Suprapubic skin (tissue), 4 donors: ENCODE data around the gene CHRNB4. TPM values are rescaled to one million over a fixed set of nuclear protein-coding genes. Genes with fewer than 3 reads are reported as not detected.

ENCODE experiments used
- DNase-seq, 2 donors: peaks; one replicate each; pipeline ENCODE4 v3.0.0-alpha.2; 2019; ENCODE audit warnings: low spot score in 2 of 2
- H3K27ac ChIP-seq: fragments of 200-600 bp; sonication (generic); one replicate; pipeline ENCODE4 v1.5.1; 2019
- H3K27me3 ChIP-seq: fragments of 200-600 bp; sonication (generic); one replicate; pipeline ENCODE4 v1.5.1; 2019
- H3K36me3 ChIP-seq: fragments of 200-600 bp; sonication (generic); one replicate; pipeline ENCODE4 v1.5.1; 2019
- H3K4me1 ChIP-seq: fragments of 200-600 bp; sonication (generic); one replicate; pipeline ENCODE4 v1.5.1; 2019
- H3K4me3 ChIP-seq: fragments of 200-600 bp; sonication (generic); one replicate; pipeline ENCODE4 v1.5.1; 2019; ENCODE audit warnings: mild to moderate bottlenecking
- H3K9me3 ChIP-seq: fragments of 200-600 bp; sonication (generic); one replicate; pipeline ENCODE4 v1.5.1; 2019
- CTCF ChIP-seq, 2 donors: fragments of 200-600 bp in 1 of 2; fragments of 450-650 bp in 1 of 2; sonication (generic) in 1 of 2; IDR thresholded peaks; one replicate each; pipeline ENCODE4 v1.5.1; 2016 to 2019; ENCODE audit warnings: antibody characterized with exemption in 2 of 2, mild to moderate bottlenecking in 1 of 2, moderate library complexity in 1 of 2
- EP300 ChIP-seq: sonication (generic); formaldehyde crosslinking; IDR thresholded peaks from one replicate; pipeline ENCODE4 v1.6.1; 2017; ENCODE audit warnings: antibody characterized with exemption
- POLR2A ChIP-seq, 2 donors: fragments of 450-650 bp; IDR thresholded peaks; one replicate each; pipeline ENCODE4 v1.6.1; 2017; ENCODE audit warnings: antibody characterized with exemption in 2 of 2, mild to moderate bottlenecking in 2 of 2, moderate library complexity in 2 of 2
- POLR2AphosphoS5 ChIP-seq, 3 donors: sonication (generic); formaldehyde crosslinking; IDR thresholded peaks; one replicate each; pipeline ENCODE4 v1.6.1; 2017; ENCODE audit warnings: antibody characterized with exemption in 3 of 3
- WGBS: methylation state at CpG from one replicate; pipeline ENCODE4 v1.1.5; 2018; 5-methylcytosine and 5-hydroxymethylcytosine counted together
- total RNA-seq, 4 donors: library from RNA; depleted of rRNA; stranded (reverse); fragments of >200 nt; gene quantifications; one replicate each; pipeline ENCODE4 v1.1.0, GENCODE V29; 2016

Gene CHRNB4
- total RNA-seq, 4 donors from 2014 or later = 0.47 TPM; not detected in 3

DNA sequence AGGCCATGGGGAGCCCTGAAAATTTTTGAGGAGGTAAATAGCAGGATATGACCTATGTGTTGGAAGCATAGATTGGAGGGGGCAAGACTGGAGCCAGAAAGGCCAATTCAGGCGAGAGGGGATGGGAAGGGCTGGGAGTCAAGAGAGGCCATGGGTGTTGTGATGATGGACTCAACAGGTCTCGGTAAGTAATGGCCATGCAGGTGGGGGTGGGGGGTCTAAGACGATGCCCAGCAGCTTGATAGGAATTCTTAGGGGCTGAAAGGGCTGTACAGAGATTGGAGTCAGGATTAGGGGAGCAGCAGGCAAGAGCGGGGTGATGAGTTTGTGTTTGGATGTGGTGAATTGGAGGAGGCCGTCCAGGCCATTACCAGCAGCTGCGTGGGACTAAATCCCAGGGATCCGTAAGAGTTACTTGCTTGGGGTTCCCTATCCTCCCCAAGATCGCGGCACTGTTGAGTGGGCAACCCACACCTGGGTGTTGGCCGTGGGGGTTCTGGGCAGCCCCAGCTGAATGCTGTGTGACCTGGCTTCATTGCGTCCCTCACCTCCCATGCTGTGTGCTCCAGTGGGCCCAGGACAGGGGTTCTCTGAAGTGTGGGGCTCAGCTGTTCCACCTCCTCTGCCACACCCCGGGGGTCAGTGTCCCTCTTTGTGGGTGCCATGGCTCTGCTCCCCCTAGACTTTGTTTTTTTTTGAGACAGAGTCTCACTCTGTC is 41.8 kb upstream of the CHRNB4 start:
- H3K4me1 ChIP-seq = peaks cover 10% of the 10 kb centered on the region
- no peak overlapping the region for H3K27ac ChIP-seq
- H3K27me3 ChIP-seq = no peaks in the 10 kb centered on the region
- 92% methylated on average over 12 of the region's 12 CpGs for WGBS
- H3K4me3 ChIP-seq = no peak overlapping the region
- no peaks in the 10 kb centered on the region for H3K36me3 ChIP-seq
- peak in 1 of 2 donors; percentile 40 for DNase-seq
- H3K9me3 ChIP-seq = no peaks in the 10 kb centered on the region
- TF ChIP-seq CTCF (IDR thresholded peaks at IDR 0.05) (no peak), POLR2AphosphoS5 (IDR thresholded peaks at IDR 0.05) (no peak), POLR2A (IDR thresholded peaks at IDR 0.05) (no peak), EP300 (no peak)

GRCh38 chr15:78682004-78682651 is 41.1 kb upstream of the CHRNB4 start:
- Histone ChIP-seq H3K27me3 (no peaks in the 10 kb centered on the region), H3K27ac (no peak overlapping the region), H3K4me3 (no peak overlapping the region), H3K9me3 (no peaks in the 10 kb centered on the region), H3K4me1 (peaks cover 10% of the 10 kb centered on the region), H3K36me3 (no peaks in the 10 kb centered on the region)
- 65% methylated on average over 5 of the region's 5 CpGs for WGBS
- peak in 1 of 2 donors; percentile 55 for DNase-seq
- no peak for TF ChIP-seq POLR2AphosphoS5 (IDR thresholded peaks at IDR 0.05)
- no peak for TF ChIP-seq CTCF (IDR thresholded peaks at IDR 0.05)
- no peak for TF ChIP-seq POLR2A (IDR thresholded peaks at IDR 0.05)
- no peak for TF ChIP-seq EP300

DNA sequence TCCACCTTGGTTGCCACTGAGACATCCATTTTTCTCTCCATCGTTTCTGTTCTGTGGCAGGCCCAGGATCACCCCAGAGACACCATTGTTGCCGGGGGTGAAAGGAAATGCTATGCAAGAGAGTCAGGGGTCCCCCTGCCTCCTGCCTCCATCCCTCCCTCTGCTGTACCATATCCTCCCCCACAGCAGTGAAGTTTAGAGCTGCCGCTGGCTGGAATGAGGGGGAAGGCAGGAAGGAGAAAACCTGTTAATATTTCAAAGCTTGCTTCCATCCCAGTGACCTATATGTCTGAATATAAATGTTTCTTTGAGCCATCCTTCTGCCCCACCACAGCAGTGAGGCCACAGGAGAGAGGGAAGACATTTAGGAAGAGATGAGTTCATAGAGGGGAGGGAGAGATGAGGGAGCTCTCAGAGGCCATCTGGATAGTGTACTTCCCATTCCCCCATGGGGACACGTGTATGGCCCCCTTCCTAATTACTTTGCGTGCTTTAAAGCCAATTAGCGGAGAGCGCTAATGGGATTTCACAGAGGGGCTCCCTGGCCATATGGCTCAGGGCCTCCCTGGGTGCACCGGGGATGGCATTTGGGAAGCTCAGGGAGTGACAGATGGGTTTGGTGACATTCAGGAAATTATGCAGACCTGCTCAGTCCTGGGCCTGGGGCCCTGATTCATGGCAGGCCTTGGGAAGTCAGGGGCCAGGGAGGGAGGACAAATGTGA is 40.4 kb upstream of the CHRNB4 start:
- WGBS = 86% methylated on average over 8 of the region's 8 CpGs
- Histone ChIP-seq H3K4me3 (no peak overlapping the region), H3K4me1 (peaks cover 10% of the 10 kb centered on the region), H3K27me3 (no peaks in the 10 kb centered on the region), H3K9me3 (no peaks in the 10 kb centered on the region), H3K36me3 (no peaks in the 10 kb centered on the region), H3K27ac (no peak overlapping the region)
- no peak for DNase-seq
- TF ChIP-seq POLR2AphosphoS5 (IDR thresholded peaks at IDR 0.05) (no peak), POLR2A (IDR thresholded peaks at IDR 0.05) (no peak), CTCF (IDR thresholded peaks at IDR 0.05) (no peak), EP300 (no peak)

- no peak overlapping the region for H3K27ac ChIP-seq
- no peaks in the 10 kb centered on the region for H3K9me3 ChIP-seq
- peaks cover 8% of the 10 kb centered on the region for H3K4me1 ChIP-seq
- no peak for TF ChIP-seq POLR2A (IDR thresholded peaks at IDR 0.05)
- no peak for TF ChIP-seq EP300
- TF ChIP-seq CTCF (IDR thresholded peaks at IDR 0.05) = no peak
- TF ChIP-seq POLR2AphosphoS5 (IDR thresholded peaks at IDR 0.05) = no peak
- DNase-seq = no peak
- 83% methylated on average over 8 of the region's 10 CpGs for WGBS
- H3K27me3 ChIP-seq = no peaks in the 10 kb centered on the region
- no peak overlapping the region for H3K4me3 ChIP-seq
- H3K36me3 ChIP-seq = no peaks in the 10 kb centered on the region
Measured at GRCh38 chr15:78680431-78681075, 39.5 kb upstream of the CHRNB4 start.
